C4-2B (cell line): ENCODE data around the gene CCDC177.

Experiments
- H3K27ac ChIP-seq: fragments of 450-650 bp; 2 replicates; pipeline ENCODE4 v1.5.1; 2017
- ZFX ChIP-seq: fragments of 450-650 bp; IDR thresholded peaks from 2 replicates; pipeline ENCODE4 v1.6.1; 2017
- TF ChIP-seq, protein P1 (sequence below): fragments of 450-650 bp; conservative IDR thresholded peaks from 2 replicates; pipeline ENCODE4 v1.5.1; 2017; ENCODE audit warnings: mild to moderate bottlenecking

CCDC177 gene

DNA sequence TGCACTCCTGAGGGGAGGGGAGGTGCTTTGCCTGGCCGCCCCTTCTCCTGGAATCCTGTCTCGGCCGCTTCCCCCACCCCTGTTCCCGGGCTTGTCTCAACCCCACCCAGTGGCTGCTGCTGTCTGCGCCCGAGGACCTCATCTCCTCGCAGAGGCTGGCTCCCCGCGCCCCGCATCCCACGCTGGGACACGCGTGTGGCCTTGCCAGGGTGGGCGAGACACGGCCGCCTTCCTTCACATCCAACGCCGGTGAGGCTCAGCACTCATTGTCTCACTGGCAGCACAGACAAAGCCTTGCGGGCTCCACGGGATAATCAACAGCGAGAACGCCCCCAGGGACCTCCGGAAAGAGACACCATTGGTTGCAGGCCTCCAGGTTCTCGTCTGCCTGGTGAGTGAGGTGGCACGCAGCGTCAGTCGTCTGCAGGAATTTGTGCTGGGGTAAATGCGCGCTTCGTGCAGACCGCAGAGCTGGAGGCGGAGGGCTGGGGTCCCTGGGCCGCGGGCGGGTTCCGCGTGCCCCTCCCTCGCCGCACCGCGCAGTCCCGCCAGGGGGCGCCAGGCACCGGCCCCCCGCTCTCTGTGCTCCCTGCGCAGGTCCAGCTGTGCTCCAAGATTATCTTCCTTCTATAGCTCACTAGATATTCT, 26.8 kb downstream of the CCDC177 start:
- no peak overlapping the region for H3K27ac ChIP-seq
- TF ChIP-seq, protein P1, sequence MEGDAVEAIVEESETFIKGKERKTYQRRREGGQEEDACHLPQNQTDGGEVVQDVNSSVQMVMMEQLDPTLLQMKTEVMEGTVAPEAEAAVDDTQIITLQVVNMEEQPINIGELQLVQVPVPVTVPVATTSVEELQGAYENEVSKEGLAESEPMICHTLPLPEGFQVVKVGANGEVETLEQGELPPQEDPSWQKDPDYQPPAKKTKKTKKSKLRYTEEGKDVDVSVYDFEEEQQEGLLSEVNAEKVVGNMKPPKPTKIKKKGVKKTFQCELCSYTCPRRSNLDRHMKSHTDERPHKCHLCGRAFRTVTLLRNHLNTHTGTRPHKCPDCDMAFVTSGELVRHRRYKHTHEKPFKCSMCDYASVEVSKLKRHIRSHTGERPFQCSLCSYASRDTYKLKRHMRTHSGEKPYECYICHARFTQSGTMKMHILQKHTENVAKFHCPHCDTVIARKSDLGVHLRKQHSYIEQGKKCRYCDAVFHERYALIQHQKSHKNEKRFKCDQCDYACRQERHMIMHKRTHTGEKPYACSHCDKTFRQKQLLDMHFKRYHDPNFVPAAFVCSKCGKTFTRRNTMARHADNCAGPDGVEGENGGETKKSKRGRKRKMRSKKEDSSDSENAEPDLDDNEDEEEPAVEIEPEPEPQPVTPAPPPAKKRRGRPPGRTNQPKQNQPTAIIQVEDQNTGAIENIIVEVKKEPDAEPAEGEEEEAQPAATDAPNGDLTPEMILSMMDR: peak; percentile 73
- TF ChIP-seq ZFX: no peak

DNA sequence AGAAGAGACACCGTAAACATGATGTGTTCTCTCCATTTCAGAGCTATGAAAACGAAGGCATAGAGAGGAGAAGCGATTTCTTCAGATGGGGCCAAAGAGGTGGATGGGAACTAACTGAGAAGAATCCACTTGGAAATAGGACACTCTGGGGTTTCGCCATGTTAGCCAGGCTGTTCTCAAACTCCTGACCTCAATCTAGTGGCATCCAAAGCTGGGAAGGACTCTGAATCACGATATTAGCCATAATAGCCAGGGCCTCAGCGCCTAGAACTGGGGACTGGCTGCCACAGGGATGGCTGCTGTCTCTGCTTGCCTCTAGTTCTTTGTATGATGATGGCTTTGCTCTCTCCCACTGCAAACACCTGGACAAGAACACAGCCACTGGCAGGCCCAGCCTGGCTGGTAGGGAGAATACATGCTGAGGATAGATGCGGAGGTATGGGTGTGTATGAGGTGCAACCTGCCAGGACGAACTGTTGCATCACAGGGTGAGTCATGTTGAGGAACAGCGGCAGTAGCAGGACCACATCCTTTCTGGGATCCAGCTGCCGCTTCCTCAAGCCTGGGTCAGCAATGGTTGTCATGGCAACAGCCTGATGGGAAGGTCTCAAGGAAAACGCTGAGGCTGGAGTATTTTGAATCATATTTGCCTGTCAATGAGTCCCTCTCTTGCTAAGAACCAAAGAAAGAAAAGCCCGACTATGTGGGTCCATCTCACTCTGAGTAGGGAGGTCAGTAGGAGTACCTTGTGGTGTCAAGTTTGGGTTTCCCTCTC, 31.1 kb downstream of the CCDC177 start:
- no peak overlapping the region for H3K27ac ChIP-seq

DNA sequence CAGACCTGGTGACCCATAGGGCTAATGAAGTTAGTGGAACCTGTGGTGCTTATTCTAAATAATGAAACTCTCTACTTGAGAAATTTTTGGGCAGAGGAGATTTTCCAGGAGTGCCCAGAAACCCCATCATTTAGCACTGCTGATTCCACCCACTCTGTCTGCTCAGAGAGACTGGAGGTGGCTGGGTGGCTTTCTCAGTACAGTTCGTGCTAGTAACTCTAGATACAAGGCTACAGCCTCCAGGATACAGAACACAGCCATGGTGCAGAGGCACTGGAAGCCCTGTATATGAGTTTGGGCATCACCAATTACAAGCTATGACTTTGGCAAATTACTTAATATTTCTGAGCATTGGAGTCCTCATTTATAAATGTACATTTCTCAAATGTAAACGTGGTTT, 32.4 kb downstream of the CCDC177 start:
- TF ChIP-seq, protein P1: no peak
- TF ChIP-seq ZFX: no peak
- no peak overlapping the region for H3K27ac ChIP-seq

More for the DNA sequence above, 31.1 kb downstream of the CCDC177 start:
- TF ChIP-seq ZFX: no peak
- TF ChIP-seq, protein P1: no peak

DNA sequence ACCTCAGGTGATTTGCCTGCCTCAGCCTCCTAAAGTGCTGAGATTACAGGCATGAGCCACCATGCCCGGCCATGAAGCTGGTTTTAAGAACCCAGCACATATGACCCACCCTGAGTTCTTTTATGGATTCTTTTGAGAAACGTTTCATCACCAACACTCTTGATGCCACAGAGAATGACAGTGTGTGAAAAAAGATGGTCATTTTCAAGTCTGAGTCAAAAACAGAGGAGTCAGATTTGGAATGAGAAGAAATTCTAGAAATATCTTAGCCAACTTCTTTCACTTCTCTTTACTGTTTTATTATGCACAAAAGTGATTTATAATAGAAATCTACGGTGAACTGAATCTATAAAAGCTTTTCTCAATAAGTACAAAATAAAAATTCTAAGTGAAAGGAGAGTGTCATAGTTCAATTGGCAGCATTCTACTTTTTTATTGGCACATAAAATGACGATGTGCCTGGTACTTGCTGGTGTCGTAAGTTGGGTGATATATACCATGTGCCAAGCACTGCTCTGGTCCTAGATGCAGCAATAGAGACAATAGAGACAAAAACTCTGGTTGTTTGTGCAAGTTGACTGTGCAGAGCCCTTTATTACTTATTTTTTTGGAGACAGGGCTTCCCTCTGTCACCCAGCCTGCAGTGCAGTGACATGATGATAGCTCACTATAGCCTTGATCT, 33.9 kb downstream of the CCDC177 start:
- H3K27ac ChIP-seq: no peak overlapping the region
- TF ChIP-seq ZFX: no peak
- TF ChIP-seq, protein P1: no peak

DNA sequence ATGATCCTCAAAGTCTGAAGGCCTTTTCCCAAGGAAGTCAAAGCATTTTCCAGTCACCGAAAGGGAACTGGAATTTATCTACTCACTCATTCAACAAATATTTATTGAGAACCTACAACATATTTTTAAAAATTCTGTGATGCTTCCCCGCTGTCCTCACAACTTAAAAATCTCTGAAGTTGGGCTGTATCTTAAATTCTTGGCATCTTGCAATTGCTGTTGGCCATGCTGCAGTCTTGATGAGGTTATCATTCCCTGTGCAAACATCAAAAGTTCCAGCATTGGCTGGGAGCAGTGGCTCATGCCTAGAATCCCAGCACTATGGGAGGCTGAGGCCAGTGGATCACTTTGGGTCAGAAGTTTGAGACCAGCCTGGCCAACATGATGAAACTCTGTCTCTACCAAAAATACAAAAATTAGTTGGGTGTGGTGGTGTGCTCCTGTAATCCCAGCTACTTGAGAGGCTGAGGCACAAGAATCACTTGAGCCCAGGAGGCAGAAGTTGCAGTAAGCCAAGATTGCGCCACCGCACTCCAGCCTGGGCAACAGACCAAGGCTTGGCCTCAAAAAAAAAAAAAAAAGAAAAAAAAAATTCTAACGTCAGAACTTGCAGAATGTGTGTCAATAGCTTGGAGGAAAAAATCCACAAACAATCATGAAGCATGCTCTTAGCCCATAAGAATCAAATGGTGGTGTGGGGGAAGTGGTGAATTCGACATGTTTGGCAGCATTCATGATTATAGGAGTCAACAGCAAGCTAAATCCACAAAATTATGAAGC, 34.9 kb downstream of the CCDC177 start:
- H3K27ac ChIP-seq: no peak overlapping the region
- no peak for TF ChIP-seq ZFX
- TF ChIP-seq, protein P1: no peak

DNA sequence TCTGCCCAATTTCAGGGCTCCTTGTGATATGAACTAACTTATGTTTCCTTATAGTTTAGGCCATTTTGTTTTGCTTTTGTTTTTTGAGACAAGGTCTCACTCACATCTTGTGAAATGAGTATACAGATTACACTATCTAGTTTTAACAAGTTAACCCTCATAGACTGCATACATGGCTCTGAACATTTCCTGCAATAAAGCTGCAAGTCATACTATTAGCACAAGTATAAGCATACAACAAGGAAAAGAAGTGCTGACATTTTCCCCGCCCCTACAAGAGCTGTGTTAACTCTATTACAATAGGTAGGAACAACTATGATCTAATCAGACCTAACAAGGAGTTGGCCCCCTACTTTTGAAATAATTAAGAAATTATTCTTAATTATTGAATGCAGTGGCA, 35.9 kb downstream of the CCDC177 start:
- TF ChIP-seq, protein P1: no peak
- TF ChIP-seq ZFX: no peak
- H3K27ac ChIP-seq: no peak overlapping the region

DNA sequence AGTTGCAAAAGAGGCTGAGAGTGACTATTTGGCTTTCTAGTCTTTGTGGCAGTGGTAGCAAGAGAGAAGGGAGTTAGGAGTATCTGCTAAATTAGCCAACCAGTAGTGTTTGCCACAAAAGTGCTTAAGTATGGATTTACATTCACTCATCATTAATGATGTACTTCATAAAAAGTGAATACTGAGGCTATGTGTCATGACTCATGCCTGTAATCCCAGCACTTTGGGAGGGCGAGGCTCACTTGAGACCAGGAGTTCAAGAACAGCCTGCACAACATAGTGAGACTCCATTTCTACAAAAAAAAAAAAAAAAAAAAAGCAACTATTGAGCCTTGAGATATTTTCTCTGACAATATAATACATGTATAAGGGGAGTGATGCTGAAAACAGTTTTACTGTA, 36.8 kb downstream of the CCDC177 start:
- no peak for TF ChIP-seq ZFX
- TF ChIP-seq, protein P1: no peak
- H3K27ac ChIP-seq: no peak overlapping the region
